IPS DF 19.7 (cell line): ENCODE measurements around the gene CBX3.
"Not testable (repeated sequence)": the region's sequence is repeated elsewhere in the genome, so short reads cannot be mapped to it uniquely, and the experiment has no call there.

Experiments used
- DNase-seq: peaks from one replicate; pipeline ENCODE4 v3.0.0-alpha.2; 2013; ENCODE audit warnings: low read depth, low spot score

The CBX3 gene

GRCh38 chr7:26201247-26202018 lies at the start of gene CBX3:
Gene CBX3, plus strand, starts transcription at chr7:26201745. Its CDS starts 1,254 bp downstream, at chr7:26202999.
- DNase-seq = peak; percentile 80

- no peak for DNase-seq
Measured at GRCh38 chr7:26151953-26152781, 49.4 kb upstream of the CBX3 start, which contains the start of gene NFE2L3. Gene NFE2L3, plus strand, starts transcription at chr7:26152198. Its CDS starts 301 bp downstream, at chr7:26152499.

- DNase-seq = not testable (repeated sequence)
Measured at GRCh38 chr7:26152782-26153240, 48.7 kb upstream of the CBX3 start.

- no peak for DNase-seq
Measured at GRCh38 chr7:26153241-26153822, 48.2 kb upstream of the CBX3 start.

DNA sequence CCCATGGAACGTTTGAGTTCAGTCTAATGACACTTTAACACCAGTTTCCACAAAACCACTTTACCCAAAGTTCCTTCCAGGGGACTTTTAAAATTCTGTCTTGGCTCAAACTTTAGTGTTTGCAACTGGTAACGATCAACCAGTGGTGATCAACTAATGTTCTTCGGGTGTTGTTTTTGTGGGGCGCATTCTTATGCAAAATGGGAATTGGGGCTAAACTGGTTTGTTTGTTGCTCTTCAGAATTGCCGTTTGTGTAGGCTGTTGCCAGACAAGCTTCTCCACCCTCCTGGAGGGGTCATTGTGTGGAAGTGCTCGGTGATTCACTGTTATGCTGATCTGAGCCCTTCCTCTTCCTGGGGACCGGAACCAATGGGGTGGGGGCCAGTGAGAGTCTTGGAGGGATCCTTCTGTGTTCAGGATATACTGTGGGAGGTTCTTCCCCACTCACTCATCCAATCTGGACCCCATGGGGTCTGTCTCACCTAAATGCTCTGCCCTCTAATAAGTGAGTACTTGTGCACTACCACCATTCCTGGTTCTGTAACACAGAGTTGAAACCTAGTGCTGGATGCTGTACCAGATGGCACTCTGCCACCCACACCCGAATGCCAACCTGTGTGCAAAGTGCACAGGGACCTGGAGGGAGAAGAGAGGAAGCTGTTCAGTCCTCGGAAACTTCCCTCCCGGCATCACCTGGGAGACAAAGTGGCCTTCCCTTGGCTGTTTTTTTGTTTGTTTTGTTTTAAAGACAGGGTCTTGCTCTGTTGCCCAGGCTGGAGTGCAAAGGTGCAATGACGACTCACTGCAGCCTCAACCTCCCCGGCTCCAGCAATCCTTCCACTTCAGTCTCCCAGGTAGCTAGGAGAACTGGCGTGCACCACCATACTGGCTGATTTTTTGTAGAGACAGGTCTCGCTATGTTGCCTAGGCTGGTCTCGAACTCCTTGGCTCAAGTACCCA lies 47.4 kb upstream of the CBX3 start:
- DNase-seq = peak; percentile 90

DNA sequence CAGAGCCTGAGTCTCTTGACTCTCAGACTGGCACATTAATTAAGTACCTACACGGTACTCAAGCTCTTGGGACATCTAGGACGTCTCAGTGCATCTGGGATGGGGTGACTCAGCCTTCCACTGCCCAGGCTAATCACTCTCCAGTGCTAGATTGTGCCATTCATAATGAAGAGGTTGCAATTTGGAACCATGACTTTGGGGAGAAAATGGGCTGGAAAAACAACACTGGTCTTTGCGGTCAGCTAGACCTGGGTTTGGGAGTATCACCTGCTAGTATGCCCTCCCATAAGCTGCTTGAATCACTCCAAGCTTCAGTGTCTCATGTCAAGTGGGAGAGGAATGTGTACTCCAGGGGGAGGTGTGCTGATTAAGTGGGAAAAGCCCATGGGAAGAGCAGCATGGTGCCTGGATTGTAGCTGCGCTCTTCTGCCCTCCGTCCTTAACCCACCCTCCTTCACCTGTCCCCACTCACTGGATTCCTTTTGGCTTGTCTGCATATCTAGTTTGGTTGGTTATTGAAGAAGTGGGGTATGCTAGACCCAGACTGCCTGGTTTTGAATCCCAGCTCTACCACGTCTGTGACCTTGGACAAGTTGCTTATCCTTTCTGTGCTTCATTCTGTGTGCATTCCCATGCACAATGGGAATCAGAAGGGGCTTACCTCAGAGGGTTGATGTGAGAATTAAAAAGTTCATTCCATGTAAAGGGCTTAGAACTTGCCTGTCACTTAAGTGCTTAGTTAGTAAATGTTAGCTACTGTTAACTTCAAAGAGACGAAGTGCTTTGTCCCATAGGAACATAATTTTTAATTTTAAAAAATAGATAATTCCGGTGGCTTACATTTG lies 45.8 kb upstream of the CBX3 start:
- no peak for DNase-seq

- no peak for DNase-seq
Measured at GRCh38 chr7:26156451-26157420, 44.8 kb upstream of the CBX3 start.

DNA sequence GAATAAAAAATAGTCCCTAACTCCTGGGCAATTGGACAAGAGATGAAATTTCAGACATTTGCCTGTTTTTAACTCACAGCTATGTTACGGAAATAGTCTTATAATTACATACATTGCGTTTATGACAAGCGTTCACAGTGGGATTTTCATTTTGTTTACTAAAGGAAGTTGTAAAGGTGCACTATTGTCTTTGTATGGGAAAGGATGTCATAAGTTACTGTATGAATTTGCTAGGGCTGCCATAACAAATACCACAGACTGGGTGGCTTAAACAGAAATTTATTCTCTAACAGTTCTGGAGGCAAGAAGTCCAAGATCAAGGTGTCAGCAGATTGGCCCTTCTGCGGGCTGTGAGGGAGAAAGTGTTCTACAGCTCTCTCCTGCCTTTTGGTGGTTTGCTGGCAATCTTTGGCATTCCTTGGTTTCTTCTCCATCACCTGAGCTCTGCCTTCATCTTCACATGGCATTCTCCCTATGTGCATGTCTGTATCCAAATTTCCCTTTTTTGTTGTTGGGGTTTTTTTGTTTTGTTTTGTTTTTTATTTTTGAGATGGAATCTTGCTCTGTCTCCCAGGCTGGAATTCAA lies 43.9 kb upstream of the CBX3 start:
- DNase-seq = no peak

GRCh38 chr7:26159243-26159642 lies 42.3 kb upstream of the CBX3 start:
- no peak for DNase-seq

- DNase-seq = no peak
Measured at GRCh38 chr7:26160896-26161295, 40.6 kb upstream of the CBX3 start.

- no peak for DNase-seq
Measured at GRCh38 chr7:26162431-26162830, 39.1 kb upstream of the CBX3 start.

DNA sequence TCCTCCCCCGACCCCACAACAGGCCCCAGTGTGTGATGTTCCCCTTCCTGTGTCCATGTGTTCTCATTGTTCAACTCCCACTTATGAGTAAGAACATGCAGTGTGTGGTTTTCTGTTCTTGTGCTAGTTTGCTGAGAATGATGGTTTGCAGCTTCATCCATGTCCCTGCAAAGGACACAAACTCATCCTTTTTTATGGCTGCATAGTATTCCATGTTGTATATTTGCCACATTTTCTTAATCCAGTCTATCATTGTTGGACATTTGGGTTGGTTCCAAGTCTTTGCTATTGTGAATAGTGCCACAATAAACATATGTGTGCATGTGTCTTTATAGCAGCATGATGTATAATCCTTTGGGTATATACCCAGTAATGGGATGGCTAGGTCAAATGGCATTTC lies 37.7 kb upstream of the CBX3 start:
- not testable (repeated sequence) for DNase-seq

- no peak for DNase-seq
Measured at GRCh38 chr7:26165950-26166683, 35.4 kb upstream of the CBX3 start.

DNA sequence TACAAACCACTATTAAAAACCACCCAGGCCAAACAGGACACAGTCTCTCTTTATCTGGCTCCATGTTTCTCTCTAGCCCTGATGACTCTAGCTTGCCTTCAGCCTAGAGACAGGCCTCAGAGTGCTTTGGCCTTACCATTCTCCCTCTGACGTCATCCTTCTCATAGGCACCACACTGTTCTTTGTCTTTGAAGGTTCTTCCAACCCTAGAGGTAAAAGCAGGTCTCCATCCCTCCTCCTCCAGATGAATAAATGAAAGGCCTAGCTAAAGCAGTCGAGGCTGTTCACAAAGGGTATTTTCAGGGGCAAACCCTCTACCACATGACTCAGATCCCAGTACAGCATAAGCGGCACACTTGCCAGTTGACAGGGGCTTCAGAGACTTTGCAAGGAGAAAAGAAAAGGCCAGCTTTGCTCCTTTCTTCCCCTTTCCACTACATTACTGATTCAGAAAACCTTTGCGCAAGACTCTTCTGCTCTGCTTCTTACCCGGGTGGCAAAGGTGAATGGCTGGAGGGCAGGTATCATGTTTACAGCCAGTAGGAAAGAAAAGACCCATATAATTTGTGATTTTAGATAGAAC lies 34.8 kb upstream of the CBX3 start:
- DNase-seq = no peak

GRCh38 chr7:26167303-26167934 lies 34.1 kb upstream of the CBX3 start:
- DNase-seq = no peak

DNA sequence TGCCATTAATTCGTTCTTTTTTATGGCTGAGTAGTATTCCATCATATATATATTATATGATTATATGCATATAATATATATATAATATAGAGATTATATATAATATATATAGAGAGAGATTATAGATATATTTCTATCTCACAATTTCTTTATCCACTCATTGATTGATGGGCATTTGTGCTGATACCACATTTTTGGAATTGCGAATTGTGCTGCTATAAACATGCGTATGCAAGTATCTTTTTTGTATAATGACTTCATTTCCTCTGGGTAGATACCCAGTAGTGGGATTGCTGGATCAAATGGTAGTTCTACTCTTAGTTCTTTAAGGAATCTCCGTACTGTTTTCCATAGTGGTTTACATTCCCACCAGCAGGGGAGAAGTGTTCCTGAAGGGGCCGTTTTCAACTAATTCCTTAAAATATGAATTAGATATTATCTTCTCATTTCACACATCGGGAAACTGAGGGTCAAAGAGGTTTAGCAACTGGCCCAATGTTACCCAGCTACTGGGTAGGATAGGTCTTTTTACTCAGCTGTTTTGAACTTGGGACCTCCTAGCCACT lies 33.0 kb upstream of the CBX3 start:
- DNase-seq = no peak

DNA sequence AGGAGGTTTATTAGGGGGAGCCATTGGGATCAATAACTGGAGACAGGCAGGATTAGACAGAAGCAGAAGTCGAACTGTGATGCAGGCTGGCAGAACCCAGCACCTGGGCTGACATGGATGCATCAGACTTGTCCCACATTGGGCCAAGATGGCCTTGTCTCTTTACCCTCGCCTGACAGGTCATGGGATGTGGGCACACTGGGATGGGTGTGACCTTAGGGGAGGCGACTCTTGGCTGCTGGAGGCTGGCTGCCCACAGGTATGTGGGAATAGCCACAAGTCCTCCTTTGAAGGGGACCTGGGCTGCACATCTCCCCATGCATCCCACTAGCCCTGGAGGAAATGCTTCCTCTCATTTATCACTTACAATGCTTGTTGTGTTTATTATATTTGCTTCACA lies 32.3 kb upstream of the CBX3 start:
- DNase-seq = no peak
